ENCODE data around the gene PITX3.
"Not testable (repeated sequence)": the region's sequence is repeated elsewhere in the genome, so short reads cannot be mapped to it uniquely, and the experiment has no call there.

DNA sequence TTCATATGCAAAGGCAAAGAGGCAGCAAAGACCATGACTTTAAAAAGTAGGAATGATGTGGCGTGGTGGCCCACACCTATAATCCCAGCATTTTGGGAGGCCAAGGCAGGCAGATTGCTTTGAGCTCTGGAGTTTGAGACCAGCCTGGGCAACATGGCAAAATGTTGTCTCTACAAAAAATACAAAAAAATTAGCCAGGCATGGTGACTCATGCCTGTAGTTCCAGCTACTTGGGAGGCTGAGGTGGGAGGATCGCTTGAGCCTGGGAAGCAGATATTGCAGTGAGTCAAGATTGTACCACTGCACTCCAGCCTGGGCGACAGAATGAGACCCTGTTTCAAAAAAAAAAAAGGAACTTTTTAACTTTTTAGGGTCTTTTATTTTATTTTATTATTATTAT, 11.2 kb upstream of the PITX3 start:
- TF ChIP-seq MYC (IDR thresholded peaks at IDR 0.05; ENCODE audit: low read depth, low read length); POLR2A (IDR thresholded peaks at IDR 0.05; ENCODE audit: extremely low read depth, insufficient read length): not testable (repeated sequence)
- TF ChIP-seq, protein P1, sequence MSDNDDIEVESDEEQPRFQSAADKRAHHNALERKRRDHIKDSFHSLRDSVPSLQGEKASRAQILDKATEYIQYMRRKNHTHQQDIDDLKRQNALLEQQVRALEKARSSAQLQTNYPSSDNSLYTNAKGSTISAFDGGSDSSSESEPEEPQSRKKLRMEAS (IDR thresholded peaks at IDR 0.05; ENCODE audit: low read depth, low read length): not testable (repeated sequence)
- TF ChIP-seq, protein P2, sequence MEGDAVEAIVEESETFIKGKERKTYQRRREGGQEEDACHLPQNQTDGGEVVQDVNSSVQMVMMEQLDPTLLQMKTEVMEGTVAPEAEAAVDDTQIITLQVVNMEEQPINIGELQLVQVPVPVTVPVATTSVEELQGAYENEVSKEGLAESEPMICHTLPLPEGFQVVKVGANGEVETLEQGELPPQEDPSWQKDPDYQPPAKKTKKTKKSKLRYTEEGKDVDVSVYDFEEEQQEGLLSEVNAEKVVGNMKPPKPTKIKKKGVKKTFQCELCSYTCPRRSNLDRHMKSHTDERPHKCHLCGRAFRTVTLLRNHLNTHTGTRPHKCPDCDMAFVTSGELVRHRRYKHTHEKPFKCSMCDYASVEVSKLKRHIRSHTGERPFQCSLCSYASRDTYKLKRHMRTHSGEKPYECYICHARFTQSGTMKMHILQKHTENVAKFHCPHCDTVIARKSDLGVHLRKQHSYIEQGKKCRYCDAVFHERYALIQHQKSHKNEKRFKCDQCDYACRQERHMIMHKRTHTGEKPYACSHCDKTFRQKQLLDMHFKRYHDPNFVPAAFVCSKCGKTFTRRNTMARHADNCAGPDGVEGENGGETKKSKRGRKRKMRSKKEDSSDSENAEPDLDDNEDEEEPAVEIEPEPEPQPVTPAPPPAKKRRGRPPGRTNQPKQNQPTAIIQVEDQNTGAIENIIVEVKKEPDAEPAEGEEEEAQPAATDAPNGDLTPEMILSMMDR (IDR thresholded peaks at IDR 0.05; ENCODE audit: low read depth, low read length): not testable (repeated sequence)
